CD4-positive, alpha-beta T cell treated with Interleukin-2 at 100 ng/mL for 4 hours (primary cell): ENCODE results near the gene AHSA1.
"Not testable (repeated sequence)": the region's sequence is repeated elsewhere in the genome, so short reads cannot be mapped to it uniquely, and the experiment has no call there.

Experiments
- DNase-seq: peaks from one replicate; pipeline ENCODE4 v3.0.0-alpha.2; 2020; ENCODE audit warnings: low spot score

Gene AHSA1

DNA sequence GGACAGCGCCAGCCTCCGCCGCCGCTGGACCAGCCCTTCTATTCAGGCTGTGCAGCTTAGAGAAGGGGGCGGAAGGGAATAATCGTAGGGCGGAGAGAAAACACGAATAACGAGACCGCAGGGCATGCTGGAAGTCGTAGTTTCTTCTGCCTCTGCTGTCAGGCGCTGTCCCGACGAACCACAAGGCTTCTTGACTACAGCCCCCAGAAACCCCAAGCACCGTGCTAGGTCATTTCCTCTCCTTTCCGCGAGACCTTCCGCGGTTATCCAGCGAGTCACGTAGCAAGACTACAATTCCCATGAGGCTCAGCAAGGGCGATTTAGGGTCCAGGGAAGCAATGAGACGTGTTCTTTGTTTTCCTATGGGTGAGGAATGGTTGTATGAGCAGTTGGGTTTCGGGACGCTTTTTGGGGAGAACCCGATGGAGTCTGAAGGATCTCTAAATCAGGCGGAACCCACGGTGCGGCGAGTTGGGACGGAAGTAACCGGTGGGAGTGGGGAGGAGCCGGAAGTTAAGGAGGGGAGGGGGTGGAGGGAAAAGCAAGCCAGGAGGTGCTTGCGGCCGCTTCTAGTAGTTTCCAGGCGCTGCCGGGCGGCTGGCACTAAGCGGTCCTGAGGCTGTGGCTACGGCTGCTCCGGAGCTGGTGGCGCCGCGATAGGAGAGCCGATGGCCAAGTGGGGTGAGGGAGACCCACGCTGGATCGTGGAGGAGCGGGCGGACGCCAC, at the start of gene AHSA1, which contains the start of gene VIPAS39:
Gene AHSA1 (plus strand): TSS at position 572 of the 727 bp plus-strand sequence. CDS start 97 bp downstream, at position 669.
Gene VIPAS39 (minus strand): TSS at position 80 of the 727 bp plus-strand sequence. CDS start 3,499 bp downstream, outside the sequence.
- DNase-seq = peak; percentile 96

DNA sequence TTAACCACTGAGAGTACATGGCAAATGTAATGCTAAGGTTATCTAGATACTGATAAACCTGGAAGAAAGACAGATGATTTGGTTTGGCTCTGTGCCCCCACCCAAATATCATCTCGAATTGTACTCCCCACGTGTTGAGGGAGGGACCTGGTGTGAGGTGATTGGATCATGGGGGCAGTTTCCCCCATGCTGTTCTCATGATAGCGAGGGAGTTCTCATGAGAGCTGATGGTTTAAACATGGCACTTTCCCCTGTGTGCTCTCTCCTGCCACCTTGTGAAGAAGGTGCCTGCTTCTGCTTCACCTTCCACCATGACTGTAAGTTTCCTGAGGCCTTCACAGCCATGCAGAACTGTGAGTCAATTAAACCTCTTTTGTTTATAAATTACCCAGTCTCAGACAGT, 48.8 kb upstream of the AHSA1 start:
- no peak for DNase-seq

DNA sequence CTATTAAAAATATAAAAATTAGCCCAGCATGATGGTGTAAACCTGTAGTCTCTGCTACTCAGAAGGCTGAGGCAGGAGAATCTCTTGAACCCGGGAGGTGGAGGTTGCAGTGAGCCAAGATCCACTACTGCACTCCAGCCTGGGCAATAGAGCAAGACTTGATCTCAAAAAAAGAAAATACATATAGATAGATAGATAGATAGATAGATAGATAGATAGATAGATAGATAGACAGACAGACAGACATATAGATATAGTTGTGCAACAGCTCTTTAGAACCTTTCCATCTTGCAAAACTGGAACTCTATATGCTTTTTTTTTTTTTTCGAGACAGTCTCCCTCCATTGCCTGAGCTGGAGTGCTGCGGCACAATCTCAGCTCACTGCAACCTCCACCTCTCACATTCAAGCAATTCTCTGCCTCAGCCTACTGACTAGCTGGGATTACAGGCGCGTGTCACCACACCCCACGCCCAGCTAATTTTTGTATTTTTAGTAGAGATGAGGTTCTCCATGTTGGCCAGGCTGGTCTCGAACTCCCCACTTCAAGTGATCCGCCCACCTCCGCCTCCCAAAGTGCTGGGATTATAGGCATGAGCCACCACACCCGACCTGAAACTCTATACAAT, 42.4 kb upstream of the AHSA1 start:
- DNase-seq = not testable (repeated sequence)

DNA sequence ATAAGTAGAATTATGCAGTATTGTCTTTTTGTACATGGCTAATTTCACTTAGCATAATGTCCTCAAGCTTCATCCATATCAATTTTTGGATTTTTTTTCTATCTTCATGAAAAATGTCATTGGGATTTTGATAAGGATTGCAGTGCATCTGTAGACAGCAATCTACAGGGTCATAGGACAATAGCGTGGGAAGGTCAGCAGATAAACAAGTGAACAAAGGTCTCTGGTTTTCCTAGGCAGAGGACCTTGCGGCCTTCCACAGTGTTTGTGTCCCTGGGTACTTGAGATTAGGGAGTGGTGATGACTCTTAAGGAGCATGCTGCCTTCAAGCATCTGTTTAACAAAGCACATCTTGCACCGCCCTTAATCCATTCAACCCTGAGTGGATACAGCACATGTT, 41.8 kb upstream of the AHSA1 start:
- DNase-seq = not testable (repeated sequence)

DNA sequence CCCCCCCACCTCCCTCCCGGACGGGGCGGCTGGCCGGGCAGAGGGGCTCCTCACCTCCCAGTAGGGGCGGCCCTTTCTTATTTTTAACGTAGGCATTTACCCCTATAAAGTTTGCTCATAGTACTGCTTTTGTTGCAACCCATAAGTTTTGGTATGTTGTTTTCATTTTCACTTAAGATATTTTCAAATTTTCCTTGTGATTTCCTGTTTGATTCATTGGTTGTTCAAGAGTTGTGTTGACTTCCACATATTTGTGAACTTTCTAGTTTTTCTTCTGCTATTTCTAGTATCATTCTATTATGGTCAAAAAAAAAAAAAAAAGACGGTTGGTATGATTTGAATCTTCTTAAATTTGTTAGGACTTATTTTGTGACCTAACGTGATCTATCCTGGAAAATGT, 41.1 kb upstream of the AHSA1 start:
- no peak for DNase-seq

DNA sequence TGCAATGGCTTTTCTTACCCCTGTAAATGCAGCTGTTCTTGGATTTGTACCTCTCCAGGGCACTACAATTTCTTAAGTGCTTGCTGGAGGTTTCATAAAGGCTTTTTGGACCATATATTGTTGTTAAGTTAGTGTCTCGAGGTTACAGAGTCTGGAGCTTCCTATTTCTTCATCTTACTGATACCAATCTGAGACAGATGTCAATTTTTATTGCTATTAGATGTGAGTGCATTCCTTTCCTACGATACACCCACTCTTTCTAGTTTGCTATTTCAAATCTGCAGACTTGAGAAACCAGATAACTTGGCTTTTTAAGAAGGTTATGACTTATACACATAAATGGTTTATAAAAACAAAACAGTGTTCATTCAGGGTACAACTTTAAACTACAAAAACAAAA, 36.7 kb upstream of the AHSA1 start:
- DNase-seq = no peak

DNA sequence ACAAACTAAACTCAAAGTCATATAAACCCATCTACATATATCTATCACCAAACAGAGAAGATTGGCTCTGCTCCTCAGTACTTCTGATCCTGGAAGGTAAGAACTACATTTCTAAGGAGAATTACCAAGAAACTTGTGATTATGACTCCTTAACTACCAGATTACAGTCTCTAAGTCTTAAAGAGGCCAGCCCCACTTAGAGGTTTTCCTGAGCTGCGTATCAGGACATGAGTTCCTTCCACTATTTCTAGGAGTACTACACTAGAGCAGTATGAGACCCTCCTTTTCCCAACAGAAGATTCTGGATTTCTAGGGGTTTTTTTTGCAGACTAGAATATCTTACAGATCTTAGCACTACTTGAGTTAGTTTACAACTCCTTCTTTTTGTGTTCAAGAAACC, 34.5 kb upstream of the AHSA1 start, which contains the start of gene NOXRED1:
Gene NOXRED1 (minus strand): TSS at position 101 of the 400 bp plus-strand sequence. CDS start 634 bp downstream, outside the sequence.
- DNase-seq = no peak

DNA sequence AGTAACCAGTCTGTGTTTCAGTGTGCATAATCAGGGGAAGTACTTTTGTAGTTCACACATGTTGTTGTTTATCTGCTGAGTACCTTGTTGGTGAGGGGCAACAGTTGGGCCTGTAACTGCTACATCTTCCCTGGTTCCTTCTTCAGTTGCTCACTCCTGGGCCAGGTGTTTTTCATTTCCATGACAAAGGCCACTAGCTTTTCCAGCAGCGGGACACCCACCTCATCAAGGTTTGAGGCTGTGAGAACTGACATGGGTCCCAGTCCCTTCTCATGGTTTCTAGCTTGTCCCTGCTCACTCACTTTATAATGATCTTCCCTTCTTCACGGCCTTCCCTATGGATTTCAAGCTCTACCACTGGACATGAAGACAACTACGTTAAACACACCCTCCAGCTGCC, 33.0 kb upstream of the AHSA1 start:
- no peak for DNase-seq

DNA sequence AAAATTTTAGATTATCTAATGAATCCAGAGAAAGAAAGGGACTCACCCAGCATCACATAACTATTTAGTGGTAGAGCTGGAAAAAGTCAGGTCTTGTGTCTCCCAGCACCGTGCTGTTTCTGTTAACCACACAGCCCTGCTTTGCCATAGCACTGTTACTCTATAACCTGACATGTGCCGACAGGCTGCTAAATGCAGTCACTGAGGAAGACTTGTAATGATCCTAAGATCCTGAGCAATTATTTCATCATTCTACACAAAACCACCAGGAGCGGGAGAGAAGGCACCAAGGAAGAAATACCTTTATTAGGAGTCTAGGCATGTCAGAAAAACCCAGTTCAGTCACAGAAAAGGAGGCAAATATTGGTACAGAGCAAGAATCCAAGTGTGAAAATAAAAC, 31.5 kb upstream of the AHSA1 start:
- no peak for DNase-seq

DNA sequence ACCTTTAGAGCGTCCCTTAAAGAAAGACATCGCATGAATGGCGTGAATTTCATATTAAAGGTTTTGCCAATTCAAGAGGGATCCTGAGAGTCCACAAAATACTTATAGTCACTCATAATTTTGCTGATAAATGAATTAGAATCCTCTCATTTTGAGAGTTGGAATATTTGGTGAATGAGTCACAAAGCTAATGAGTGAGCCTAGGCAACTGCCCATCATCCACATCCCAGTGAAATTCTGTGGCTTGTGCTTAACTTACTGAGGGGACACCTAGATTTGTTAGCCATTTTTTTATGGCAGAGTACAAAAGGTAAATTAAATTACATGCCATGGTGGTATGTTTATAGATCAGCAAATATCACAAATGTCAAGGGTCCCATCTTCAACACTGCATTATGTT, 21.9 kb upstream of the AHSA1 start:
- DNase-seq = no peak

DNA sequence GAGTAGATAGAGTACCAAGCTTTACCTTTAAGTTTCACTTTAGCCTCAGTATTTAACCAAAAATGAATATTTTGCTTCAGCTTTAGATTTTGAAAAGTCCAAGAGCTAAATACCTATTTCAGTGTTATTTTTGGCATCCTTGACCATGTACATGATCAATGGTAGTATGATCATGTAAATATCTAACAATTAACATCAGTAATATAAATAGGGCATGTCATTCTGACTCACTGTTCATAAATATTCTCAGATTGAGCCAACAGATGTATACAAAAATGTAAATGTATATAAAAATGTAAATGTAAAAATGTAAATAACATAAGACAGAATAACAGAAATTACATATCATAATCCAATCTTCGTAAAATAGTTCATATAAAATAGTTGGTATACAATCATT, 19.3 kb upstream of the AHSA1 start:
- no peak for DNase-seq

DNA sequence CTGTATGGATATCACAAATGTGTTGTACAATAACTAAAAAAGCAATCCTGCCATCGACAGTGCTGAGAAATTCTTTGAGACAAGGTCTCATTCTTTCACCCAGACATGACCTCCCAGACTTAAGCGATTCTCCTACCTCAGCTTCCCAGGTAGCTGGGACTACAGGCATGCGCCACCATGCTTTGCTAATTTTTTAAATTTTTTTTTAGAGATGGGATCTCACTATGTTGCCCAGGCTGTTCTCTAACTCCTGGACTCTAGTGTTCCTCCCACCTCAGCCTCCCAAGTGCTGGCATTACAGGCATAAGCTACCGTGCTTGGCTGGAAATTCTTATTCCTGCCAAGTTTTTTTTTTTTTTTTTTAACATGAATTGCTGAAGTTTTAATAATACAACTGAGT, 18.0 kb upstream of the AHSA1 start:
- DNase-seq = no peak

DNA sequence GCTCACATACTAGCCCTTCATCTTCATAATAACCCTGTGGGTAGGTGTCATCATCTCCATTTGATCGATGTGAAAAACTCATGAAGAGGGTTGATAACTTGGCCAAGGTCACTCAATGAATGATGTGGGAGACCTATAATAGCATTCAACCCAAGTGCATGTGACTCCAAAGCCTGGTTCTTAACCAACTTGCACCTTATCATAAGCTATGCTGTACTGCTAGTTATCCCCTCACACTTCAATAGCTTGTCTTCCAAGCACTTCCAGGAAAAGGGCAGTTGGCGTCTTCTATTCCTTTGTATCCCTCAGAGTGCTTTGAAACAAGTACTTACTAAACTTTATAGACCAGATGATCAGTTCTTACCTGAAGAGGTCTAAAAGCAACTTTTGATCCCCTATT, 15.7 kb upstream of the AHSA1 start:
- DNase-seq = no peak

DNA sequence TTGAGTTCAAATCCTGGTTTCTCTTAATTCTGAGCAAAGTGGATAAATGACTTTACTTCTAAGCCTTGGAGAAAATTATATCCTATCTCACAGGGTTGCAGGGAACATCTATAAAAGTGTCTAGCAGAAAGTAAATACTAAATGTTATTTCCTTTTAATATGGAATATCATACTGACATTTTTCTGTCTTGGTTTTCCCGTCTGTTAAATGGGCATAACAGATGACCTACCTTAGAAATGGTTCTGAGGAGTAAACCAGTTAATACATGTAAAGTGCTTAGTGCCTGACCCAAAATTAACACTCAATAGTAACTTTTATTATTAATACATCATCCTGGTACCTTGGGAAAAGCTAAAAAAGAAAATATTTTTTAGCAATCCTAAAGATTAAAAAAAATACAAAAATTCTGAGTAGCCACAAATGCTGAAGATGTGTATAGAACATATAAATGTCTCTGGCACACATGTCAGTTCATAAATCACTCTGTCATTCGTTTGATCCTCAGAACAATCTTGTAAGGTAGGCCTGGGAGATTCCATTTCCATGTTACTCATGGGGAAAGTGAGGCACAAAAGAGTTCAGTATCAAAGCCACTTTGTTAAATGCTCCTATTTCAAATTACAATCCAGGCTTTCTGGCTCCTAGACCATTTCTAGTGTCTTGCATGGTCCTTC, 1.8 kb upstream of the AHSA1 start:
- DNase-seq = no peak

DNA sequence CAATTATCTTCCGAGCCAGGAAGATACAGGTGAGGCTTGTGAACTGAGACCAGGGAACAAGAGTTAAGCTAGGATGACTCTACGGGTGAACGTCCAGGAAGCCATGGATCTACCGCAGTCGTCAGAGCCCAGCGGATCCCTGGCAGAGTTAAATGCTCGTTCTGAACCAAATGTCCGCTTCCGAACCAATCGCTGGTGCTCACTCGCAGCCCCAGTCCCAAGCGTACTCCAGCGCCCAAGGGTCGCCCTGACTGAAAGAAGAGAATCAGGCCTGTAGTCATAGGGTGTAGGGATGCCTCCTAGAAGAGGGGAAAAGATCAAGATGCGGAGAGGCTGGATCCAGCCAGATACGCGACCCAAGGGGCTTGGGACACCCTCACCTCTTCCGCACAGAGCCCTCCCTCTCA, 775 bp upstream of the AHSA1 start:
- no peak for DNase-seq

DNA sequence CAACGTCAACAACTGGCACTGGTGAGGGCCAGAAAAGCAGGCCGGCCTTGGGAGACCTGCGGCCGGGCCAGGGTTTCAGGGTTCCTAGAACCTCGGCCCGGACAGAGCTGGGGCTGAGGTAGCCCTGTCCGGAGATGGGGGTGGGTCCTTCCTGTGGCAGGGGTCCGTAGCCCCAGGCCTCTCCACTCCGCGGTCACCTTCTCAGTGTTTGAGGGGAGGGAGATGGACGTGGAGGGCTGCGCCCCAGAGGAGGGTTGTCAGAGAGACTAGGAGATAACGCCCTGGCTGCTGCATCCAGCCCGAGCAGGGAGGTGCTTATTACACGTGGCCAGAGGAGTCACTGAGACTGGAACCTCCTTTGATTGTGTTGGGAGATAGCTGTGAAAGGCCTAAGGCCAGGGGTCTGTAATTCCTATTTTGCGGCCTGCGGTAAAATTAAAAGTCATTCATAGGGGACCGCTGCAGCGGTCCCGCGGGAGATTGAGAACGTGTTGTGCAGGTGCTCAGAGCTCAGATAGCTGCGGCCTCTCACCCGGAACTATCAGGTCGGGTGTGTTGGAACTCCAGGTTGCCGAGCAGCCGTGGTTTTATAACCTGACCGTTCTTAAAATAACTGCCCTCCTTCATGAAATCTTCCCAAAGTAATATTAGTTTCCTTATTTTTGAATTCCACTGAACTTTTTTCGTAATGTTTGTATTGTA, 507 bp downstream of the AHSA1 start:
- peak; percentile 13 for DNase-seq

DNA sequence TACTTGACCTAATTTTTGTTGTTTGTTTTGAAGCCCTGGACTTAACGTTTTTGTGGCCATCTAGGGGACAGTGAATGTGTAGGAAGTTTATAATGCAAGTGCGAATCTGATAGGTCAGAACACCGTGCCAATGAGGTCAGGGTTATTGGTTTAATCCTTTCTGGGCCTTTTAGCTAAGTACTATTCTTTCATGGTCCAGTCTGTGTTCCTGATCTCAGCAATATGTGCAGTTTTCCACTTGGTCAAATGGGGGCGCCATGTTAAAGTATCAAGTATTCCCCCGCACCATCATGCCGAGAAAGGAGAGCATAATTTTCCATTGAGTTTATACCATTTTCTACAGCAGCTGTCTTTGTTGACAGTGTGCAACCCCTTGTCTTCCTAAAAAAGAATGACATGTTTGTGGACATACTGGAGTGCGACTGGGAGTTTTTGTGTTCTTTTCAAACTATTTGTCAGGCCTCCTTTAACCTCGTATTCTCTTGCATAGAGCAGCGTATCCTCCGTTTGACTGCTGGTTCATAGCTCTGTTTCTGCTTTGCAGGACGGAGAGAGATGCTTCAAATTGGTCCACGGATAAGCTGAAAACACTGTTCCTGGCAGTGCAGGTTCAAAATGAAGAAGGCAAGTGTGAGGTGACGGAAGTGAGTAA, 1.3 kb downstream of the AHSA1 start:
- peak; percentile 64 for DNase-seq

DNA sequence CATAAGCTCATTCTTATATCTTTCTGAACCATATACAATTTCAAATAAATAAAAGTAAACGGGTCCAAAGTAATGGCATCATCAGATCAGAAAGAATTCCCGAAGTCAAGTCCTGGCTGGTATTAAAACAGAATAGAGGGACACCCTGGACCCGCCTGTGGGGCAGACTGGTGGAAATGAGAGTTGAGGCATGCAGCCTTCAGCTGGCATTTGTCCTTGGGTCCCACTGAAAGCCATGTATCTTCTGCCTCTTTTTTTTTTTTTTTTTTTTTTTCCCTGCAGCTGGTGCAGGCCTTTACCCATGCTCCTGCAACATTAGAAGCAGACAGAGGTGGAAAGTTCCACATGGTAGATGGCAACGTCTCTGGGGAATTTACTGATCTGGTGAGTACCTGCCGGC, 9.9 kb downstream of the AHSA1 start:
- DNase-seq = no peak

DNA sequence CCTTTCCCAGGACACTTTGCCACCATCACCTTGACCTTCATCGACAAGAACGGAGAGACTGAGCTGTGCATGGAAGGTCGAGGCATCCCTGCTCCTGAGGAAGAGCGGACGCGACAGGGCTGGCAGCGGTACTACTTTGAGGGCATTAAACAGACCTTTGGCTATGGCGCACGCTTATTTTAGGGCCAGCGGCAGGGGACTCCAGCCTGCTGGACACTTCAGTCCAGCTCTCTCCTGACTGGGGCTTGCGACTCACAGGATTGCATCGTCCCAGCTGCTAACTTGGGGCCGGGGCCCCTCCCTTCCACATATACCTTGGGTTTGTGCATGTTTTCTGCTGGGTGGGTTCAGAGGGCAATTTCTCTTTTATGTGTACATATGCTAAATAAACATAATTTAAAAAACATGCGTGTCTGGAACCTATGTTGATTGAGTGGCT, 11.2 kb downstream of the AHSA1 start:
- no peak for DNase-seq

DNA sequence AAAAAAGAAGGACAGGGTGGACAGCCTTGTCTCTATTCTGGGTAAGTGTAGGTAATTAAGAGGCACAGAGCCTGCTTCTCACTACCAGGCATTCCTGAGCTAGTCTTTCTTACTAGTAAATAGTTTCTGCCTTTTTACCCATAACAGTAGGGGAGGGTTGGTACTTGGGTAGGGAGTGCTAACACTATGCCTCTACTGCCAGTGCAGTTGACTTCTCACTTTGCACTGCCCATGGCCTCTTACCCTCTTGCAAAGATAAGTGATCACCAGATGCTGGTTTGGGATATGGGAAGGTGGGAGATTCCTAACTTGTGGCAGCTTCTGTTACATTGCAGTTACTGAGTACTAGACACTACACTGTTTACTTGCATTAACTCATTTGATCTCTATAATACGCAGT, 11.6 kb downstream of the AHSA1 start:
- DNase-seq = no peak

DNA sequence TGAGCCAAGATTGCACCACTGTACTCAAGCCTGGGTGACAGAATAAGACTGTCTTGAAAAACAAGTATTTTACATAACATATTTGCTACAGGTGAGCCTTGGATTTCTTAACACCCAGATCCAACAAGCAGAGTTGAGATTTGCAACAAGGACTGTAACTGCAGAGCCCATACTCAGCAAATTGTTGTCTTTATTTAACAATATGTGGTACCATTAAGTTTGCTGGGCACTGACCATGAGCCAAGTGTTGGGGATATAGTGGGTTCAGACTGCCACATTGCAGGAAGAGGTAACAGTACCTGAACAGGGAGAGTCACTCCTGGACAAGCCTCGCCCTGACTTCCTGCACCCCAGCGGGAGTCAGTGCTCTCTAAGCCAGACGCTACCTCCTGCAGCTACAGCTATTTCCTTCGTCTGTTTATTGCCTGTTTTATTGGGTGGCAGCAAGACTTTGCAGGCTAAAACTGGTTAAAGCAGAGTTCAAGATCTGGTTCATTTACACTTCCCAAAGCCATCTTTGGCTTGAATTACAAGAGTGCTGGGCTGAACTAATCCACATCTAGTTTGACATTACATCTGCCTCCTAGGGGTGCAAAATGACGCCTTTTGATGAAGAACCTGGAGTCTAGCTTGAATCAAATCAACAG, 12.5 kb downstream of the AHSA1 start:
- DNase-seq = no peak
